Testis (tissue), 2 donors: ENCODE data around the gene AIRE.

Experiments used
- POLR2A ChIP-seq: fragments of 450-650 bp; IDR thresholded peaks from one replicate; pipeline ENCODE4 v1.6.1; 2017; ENCODE audit warnings: antibody characterized with exemption, mild to moderate bottlenecking, moderate library complexity
- TF ChIP-seq, protein P1 (sequence below), 3 experiments: fragments of 450-650 bp in 2 of 3; fragments of 200-600 bp in 1 of 3; sonication (generic) in 1 of 3; IDR thresholded peaks; one replicate each; pipeline ENCODE4 v1.5.1; 2016 to 2019; ENCODE audit warnings: antibody characterized with exemption in 3 of 3, mild to moderate bottlenecking in 2 of 3, moderate library complexity in 1 of 3

DNA sequence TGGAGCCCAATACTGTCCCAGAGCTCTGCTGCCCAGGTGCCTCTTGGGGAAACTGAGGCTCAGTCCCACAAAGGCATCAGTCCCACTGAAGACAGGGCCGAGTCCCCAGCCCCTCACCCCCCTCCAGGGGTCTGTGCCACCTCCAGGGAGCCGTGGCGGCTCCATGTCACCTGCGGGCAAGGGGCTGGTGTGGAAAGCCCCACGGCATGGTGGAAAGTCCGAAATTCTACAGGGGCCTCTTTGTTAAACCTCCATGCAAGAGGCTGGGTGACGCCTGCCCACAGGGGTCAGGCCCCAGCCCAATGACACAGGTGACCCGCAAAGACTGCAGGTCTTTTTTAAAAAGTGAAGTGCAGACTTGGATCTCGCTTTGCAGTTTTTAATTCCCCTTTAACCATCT is 3.3 kb upstream of the AIRE start:
- TF ChIP-seq POLR2A, result no peak
- TF ChIP-seq, protein P1, sequence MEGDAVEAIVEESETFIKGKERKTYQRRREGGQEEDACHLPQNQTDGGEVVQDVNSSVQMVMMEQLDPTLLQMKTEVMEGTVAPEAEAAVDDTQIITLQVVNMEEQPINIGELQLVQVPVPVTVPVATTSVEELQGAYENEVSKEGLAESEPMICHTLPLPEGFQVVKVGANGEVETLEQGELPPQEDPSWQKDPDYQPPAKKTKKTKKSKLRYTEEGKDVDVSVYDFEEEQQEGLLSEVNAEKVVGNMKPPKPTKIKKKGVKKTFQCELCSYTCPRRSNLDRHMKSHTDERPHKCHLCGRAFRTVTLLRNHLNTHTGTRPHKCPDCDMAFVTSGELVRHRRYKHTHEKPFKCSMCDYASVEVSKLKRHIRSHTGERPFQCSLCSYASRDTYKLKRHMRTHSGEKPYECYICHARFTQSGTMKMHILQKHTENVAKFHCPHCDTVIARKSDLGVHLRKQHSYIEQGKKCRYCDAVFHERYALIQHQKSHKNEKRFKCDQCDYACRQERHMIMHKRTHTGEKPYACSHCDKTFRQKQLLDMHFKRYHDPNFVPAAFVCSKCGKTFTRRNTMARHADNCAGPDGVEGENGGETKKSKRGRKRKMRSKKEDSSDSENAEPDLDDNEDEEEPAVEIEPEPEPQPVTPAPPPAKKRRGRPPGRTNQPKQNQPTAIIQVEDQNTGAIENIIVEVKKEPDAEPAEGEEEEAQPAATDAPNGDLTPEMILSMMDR (IDR thresholded peaks at IDR 0.05), result no peak
